DMS 273 (cell line): ENCODE measurements around the gene RELN.
A peak's percentile ranks its signal among the peaks of the same experiment; 100 is the strongest.
"Not testable (repeated sequence)": the region's sequence is repeated elsewhere in the genome, so short reads cannot be mapped to it uniquely, and the experiment has no call there.

Experiments
- DNase-seq: peaks from one replicate; lab custom pipeline; 2025; ENCODE audit not compliant: unreplicated experiment; lab: John Stamatoyannopoulos, UW

The RELN gene

GRCh38 chr7:103989200-103989784, at the start of gene RELN:
RELN (minus strand) TSS chr7:103989658; CDS start chr7:103989356, 302 bp downstream.
- peak; percentile 95 for DNase-seq

DNA sequence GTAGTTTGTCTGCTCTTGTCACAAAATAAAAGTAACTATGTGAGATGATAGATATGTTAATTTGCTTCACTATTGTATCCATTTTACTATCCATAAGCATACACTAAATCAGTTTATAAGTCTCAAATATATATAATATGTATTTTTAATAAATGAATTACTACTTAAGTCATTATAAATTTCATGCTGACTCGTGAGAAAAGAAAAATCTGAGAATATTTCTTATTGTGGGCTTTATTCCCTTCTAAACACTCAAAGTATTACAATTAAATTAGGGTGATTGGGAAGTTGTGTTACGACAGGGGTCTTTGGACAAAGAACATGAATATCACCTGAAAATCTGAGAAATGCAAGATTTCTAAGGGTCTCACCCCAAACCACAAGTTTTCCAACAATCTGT, 48.7 kb upstream of the RELN start:
- DNase-seq: no peak

DNA sequence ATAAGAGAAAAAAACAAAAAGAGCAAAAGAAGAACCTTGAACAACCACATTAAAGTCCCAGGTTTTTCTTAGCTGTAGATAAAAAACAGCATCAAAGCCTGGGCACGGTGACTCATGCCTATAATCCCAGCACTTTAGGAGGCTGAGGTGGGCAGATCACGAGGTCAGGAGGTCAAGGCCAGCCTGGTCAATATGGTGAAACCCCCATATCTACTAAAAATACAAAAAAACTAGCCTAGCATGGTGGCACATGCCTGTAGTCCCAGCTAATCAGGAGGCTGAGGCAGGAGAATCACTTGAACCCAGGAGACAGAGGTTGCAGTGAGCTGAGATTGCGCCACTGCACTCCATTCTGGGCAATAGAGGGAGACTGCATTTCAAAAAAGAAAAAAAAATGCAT, 47.4 kb upstream of the RELN start:
- not testable (repeated sequence) for DNase-seq

DNA sequence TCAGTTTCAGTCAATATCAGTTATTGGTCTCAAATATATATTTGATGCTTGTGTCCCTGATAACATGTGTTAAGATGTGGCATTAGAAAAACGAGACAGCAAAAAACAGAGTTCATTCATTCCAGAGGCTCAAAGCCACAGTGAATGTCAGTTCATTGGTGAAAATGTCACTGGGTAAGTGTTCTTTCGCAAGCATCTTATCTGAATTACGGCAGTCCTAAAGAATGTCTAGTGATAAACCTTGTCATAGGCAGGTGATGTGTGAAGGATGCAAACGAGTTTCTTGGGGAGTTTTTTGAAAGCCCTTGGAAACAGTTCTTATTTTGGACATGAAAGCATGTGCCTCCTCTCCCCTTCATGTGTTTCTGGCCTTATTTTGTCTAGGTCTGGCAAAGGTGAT, 45.9 kb upstream of the RELN start:
- no peak for DNase-seq

- no peak for DNase-seq
Observed at GRCh38 chr7:104034679-104035078, 45.2 kb upstream of the RELN start.

DNA sequence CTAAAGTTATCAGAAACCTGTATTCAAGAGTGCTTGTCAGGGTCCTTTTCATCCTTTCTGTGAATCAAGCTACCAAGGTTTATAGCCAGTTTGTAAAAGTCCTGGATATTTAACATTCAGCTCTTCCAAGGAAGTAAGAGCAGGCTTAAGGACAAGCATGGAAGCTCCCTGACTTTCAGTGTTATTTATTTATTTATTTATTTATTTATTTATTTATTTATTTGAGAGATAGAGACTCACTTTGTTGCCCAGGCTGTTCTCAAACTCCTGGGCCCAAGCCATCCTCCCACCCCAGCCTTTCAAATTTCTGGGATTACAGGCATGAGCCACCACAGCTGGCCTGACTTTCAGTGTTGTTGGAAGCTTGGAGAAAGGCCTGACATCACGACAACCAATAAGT, 44.4 kb upstream of the RELN start:
- no peak for DNase-seq

DNA sequence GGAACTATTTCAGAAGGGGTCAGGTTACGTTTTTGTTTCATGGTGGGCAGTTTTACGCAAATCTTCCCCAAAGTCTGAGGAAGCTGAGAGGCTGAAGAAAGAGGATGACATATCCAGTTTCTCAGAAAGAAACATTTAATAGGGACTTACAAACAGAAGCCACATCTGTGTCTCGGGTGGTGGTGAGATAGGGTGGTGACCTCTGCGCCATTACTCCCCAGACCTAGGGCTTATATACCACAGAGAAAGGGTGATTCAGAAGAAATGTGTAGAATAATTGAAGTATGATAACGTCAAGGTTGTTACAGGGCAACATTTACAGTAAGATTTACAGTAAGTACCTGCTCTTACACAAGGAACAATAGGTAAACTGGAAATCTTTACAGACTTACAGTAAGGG, 43.0 kb upstream of the RELN start:
- no peak for DNase-seq

- no peak for DNase-seq
Observed at GRCh38 chr7:104029765-104030164, 40.3 kb upstream of the RELN start.

DNA sequence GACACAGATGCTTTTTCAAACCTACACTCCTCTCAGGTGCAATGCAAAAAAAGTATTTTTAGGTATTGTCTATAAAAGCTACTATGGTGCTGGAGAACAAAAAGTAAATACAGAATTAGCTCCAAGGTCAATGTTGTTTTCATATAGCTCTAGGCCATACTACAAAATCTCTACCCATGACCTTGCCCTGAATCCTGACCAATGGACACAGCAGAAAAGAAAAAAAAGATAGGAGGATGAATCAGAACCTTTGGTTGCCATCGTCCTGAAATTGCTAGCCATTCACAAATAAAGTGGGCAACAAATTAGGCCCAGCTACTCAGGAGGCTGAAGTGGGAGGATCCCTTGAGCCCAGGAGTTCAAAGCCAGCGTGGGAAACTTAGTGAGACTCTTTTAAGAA, 35.2 kb upstream of the RELN start:
- DNase-seq: no peak

DNA sequence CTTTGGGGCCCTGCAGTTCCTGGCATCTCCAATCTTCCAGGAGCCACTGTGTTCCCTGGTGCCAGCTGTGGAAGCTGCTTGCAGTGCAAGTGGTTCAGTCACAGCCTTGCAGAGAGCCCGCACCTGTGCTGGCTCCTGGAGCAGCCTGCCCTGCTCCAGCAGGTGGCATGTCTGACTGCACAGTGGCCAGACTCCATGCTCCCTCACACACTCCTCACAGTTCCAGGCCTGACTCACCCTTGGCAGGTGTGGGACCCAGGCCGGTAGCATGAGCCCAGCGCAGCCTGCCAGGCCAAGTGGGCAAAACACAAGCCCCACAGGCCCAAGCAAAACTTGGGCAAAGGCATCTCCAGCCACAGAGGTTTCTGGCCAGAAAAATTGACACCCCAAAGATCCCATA, 33.6 kb upstream of the RELN start:
- DNase-seq: no peak

DNA sequence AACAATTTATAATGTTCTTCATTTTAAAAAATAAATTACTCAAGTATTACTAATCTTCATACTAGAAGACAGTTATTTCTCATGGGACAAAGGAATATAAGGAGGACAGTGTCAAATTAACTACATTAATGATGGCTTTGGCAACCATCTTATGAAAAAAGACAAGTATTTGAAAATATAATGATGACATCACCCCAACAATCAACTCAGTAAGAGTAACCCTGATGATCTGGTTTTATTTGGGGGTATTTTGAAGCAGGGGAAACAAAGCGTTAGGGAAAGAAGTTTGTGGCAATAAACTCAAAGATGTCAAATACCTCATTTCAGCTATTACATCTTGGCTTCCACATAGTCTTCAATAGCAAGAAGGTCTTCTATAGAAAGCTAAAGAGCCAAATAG, 29.0 kb upstream of the RELN start:
- DNase-seq: no peak

GRCh38 chr7:104017001-104017400, 27.5 kb upstream of the RELN start:
- DNase-seq: no peak

GRCh38 chr7:104012835-104013234, 23.4 kb upstream of the RELN start:
- no peak for DNase-seq

GRCh38 chr7:104011829-104012228, 22.4 kb upstream of the RELN start:
- no peak for DNase-seq

GRCh38 chr7:104010052-104010909, 20.8 kb upstream of the RELN start:
- DNase-seq: no peak

GRCh38 chr7:104008107-104008506, 18.6 kb upstream of the RELN start:
- DNase-seq: no peak

- no peak for DNase-seq
Observed at GRCh38 chr7:104007614-104008013, 18.2 kb upstream of the RELN start.

DNA sequence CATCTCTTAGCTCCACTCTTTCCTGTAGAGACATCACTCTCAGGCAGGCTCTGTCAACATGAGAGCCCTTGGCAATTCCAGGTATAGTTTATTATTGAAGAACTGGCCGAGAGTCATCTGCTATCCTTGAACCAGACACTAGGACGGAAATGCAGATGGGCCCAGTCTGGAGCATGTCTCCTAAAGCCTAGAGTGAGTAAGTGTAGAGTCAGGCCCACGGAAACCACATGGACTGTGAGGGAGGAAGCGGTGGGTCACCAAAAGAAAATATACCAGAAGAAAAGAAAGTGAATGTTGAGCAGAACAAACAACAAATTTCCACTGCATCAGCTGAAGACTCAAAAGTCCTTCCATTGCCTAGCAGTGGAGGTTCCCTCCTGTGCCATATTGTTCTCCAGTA, 15.7 kb upstream of the RELN start:
- no peak for DNase-seq

DNA sequence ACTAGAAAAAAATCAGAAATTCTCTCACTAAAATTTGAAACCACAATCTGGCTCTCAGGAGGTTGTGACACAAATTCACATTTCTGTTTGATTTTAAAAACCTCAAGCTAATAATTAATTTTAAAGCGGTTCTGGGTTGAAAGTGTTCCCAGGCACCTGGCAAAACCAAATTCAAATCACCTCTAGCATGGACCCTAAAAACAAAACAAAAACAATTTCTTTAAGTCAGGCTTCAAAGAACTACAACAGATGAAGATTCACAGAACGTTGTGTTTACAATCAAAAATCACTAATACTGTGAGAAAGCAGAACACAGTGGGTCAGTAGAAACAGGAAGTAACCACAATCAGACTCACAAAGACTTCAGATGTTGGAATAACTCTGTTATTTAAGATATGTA, 7.2 kb upstream of the RELN start:
- DNase-seq: no peak

- no peak for DNase-seq
Observed at GRCh38 chr7:103996017-103996551, 6.6 kb upstream of the RELN start.

DNA sequence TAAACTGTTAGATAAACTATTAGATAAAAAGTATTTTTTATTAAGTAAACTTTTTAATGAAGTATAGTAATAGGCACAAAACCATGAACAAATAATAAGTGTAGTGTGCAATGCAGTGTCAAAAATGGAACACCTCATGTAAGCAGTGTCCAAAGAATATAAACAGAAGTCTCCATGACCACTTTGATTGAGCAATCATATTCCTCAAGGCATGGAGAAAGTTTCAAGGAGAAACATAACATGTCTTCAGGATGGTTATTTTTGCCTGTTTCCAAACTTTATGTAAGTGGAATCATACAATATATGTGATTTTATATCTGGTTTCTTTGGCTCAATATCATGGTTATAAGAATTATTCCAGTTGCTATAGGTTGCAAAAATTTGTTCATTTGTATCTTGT, 6.1 kb upstream of the RELN start:
- DNase-seq: no peak

- no peak for DNase-seq
Observed at GRCh38 chr7:103993551-103993950, 4.1 kb upstream of the RELN start.
